HepG2 (cell line): ENCODE results near the gene CACNA2D3. TPM values are rescaled to one million over a fixed set of nuclear protein-coding genes. Genes with fewer than 3 reads are reported as not detected.

Experiments
- CENPX ChIP-seq: sonication (generic); formaldehyde crosslinking; IDR thresholded peaks from 2 replicates; pipeline ENCODE4 v1.9.0; 2021; ENCODE audit warnings: mild to moderate bottlenecking, missing genetic modification reagents, moderate library complexity
- POLR2A ChIP-seq, 2 experiments: IDR thresholded peaks; 2 replicates each; pipeline ENCODE4 v1.6.1; 2011; ENCODE audit warnings: low read depth in 2 of 2, low read length in 2 of 2, mild to moderate bottlenecking in 1 of 2, moderate library complexity in 1 of 2; ENCODE audit not compliant: insufficient read depth in 1 of 2
- SOX5 ChIP-seq: IDR thresholded peaks from 2 replicates; pipeline ENCODE4 v1.6.1; 2016; ENCODE audit warnings: borderline replicate concordance
- ZNF225 ChIP-seq: sonication (generic); formaldehyde crosslinking; IDR thresholded peaks from 2 replicates; pipeline ENCODE4 v1.4.0; 2020; ENCODE audit warnings: mild to moderate bottlenecking, missing genetic modification reagents
- ZNF558 ChIP-seq: sonication (generic); formaldehyde crosslinking; IDR thresholded peaks from 2 replicates; pipeline ENCODE4 v1.9.0; 2022; ENCODE audit warnings: mild to moderate bottlenecking, missing genetic modification reagents, borderline replicate concordance
- ZNF773 ChIP-seq: sonication (generic); formaldehyde crosslinking; IDR thresholded peaks from 2 replicates; pipeline ENCODE4 v1.4.0; 2020; ENCODE audit warnings: missing genetic modification reagents, borderline replicate concordance
- polyA plus RNA-seq, 8 experiments: library from polyadenylated mRNA; depleted of rRNA in 3 of 8; stranded (reverse) in 7 of 8; unstranded in 1 of 8; fragments of >200 nt; fragmentation: Illumina TruSeq in 4 of 8; extraction: Trizol in 4 of 8; gene quantifications; 2 replicates each; pipeline versions ENCODE4 v1.2.1 to v1.2.3, GENCODE V29; 2011 to 2016; ENCODE audit warnings: low read depth in 4 of 8, missing spikeins in 1 of 8, mixed read lengths in 1 of 8; ENCODE audit not compliant: insufficient read depth in 1 of 8
- total RNA-seq, 5 experiments: library from RNA; depleted of rRNA; stranded (reverse); fragments of >200 nt; fragmentation: Illumina TruSeq; extraction: Trizol; gene quantifications; 2 replicates each; pipeline ENCODE4 v1.2.3, GENCODE V29; 2016; ENCODE audit warnings: low read depth in 1 of 5
- TF ChIP-seq, protein P1 (sequence below), 2 experiments: fragments of 450-650 bp in 1 of 2; sonication (generic) in 1 of 2; formaldehyde crosslinking in 1 of 2; IDR thresholded peaks; 2 replicates each; pipeline versions ENCODE4 v1.6.1 to v1.8.0; 2016 to 2022; ENCODE audit warnings: antibody characterized with exemption in 1 of 2, mild to moderate bottlenecking in 1 of 2, missing genetic modification reagents in 1 of 2
- TF ChIP-seq, protein P2 (sequence below): sonication (generic); formaldehyde crosslinking; IDR thresholded peaks from 2 replicates; pipeline ENCODE4 v1.4.0; 2020; ENCODE audit warnings: missing genetic modification reagents, mild to moderate bottlenecking, borderline replicate concordance

The CACNA2D3 gene
- total and polyA plus RNA-seq, 2 of the 13 experiments (the other 11 are each of a cell fraction or from before 2014, with no cell fraction given) = not detected

DNA sequence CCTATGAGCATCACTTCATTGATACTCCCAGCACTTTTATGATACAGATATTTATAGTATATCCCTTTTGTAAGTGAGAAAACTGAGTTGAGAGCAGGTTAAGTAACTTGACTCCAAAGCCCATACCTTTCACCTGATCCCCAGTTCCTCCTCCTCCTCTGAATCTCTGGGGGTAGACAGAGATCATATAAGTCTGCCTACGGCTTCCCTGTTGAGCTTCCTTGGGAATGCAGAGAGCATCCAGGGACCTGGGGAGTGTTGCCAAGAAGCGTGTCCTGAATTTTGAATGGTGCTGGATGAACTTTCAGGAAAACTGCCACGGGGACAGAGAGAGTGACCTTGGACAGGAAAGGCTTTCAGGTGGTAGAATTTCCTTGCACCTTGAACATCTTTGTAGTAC is 537.0 kb downstream of the CACNA2D3 start (continued):
- TF ChIP-seq, protein P1, sequence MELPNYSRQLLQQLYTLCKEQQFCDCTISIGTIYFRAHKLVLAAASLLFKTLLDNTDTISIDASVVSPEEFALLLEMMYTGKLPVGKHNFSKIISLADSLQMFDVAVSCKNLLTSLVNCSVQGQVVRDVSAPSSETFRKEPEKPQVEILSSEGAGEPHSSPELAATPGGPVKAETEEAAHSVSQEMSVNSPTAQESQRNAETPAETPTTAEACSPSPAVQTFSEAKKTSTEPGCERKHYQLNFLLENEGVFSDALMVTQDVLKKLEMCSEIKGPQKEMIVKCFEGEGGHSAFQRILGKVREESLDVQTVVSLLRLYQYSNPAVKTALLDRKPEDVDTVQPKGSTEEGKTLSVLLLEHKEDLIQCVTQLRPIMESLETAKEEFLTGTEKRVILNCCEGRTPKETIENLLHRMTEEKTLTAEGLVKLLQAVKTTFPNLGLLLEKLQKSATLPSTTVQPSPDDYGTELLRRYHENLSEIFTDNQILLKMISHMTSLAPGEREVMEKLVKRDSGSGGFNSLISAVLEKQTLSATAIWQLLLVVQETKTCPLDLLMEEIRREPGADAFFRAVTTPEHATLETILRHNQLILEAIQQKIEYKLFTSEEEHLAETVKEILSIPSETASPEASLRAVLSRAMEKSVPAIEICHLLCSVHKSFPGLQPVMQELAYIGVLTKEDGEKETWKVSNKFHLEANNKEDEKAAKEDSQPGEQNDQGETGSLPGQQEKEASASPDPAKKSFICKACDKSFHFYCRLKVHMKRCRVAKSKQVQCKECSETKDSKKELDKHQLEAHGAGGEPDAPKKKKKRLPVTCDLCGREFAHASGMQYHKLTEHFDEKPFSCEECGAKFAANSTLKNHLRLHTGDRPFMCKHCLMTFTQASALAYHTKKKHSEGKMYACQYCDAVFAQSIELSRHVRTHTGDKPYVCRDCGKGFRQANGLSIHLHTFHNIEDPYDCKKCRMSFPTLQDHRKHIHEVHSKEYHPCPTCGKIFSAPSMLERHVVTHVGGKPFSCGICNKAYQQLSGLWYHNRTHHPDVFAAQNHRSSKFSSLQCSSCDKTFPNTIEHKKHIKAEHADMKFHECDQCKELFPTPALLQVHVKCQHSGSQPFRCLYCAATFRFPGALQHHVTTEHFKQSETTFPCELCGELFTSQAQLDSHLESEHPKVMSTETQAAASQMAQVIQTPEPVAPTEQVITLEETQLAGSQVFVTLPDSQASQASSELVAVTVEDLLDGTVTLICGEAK (IDR thresholded peaks at IDR 0.05) = no peak
- TF ChIP-seq, protein P1 (CRISPR knock-in tag; IDR thresholded peaks at IDR 0.05) = no peak
- TF ChIP-seq POLR2A (IDR thresholded peaks at IDR 0.05; ENCODE audit: insufficient read depth in 1 of 2, low read depth in 2 of 2, low read length in 2 of 2) (no peak), CENPX (CRISPR knock-in tag) (no peak), ZNF225 (CRISPR knock-in tag) (no peak), ZNF558 (CRISPR knock-in tag) (no peak), SOX5 (no peak), ZNF773 (CRISPR knock-in tag) (no peak)
- TF ChIP-seq, protein P2, sequence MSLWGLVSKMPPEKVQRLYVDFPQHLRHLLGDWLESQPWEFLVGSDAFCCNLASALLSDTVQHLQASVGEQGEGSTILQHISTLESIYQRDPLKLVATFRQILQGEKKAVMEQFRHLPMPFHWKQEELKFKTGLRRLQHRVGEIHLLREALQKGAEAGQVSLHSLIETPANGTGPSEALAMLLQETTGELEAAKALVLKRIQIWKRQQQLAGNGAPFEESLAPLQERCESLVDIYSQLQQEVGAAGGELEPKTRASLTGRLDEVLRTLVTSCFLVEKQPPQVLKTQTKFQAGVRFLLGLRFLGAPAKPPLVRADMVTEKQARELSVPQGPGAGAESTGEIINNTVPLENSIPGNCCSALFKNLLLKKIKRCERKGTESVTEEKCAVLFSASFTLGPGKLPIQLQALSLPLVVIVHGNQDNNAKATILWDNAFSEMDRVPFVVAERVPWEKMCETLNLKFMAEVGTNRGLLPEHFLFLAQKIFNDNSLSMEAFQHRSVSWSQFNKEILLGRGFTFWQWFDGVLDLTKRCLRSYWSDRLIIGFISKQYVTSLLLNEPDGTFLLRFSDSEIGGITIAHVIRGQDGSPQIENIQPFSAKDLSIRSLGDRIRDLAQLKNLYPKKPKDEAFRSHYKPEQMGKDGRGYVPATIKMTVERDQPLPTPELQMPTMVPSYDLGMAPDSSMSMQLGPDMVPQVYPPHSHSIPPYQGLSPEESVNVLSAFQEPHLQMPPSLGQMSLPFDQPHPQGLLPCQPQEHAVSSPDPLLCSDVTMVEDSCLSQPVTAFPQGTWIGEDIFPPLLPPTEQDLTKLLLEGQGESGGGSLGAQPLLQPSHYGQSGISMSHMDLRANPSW (CRISPR knock-in tag) = no peak
